NCI-H2107 (cell line): Measurements from ENCODE around the gene SNED1.
"Not testable (repeated sequence)": the region's sequence is repeated elsewhere in the genome, so short reads cannot be mapped to it uniquely, and the experiment has no call there.

Experiments used
- DNase-seq: peaks from one replicate; lab custom pipeline; 2025; lab: John Stamatoyannopoulos, UW

The SNED1 gene

DNA sequence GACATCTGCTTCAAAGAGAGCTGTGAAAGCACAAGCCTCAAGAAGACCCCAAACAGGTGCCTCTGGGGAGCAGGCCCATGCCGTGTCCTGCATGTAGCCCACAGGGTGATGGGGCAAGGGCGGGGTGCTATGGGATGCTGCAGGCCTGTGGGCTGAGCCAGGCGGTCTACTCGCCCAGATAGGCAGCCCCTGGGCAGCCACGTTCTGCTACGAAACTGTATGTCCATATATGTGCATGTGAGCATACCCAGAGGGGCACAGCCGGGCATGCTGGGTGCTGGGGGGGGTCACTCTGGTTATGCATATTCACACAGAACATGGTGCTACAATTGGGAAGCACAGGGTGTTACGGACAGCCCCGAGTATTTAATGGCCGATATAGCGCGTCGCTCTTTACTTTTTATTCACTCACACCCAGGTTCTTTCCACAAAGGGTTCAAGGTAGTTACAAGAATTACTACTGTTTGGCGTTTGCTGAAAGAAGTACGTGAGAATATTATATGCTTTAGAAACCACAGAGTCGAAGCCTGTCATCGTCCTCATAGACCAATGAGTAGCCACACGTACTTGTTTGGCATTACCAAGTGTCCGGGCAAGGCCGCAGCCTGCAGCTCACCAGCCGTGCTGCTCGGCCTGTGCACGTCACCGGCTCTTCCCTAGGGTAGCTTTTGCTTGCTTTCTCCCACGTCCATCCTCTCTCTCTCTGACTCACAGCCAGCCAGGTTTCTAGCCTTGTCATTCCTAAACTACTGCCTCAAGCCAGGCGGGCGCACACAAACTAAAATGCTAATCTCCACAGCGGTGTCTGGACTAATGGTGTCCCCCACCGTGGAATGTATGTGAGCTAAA lies 89.2 kb downstream of the SNED1 start:
- no peak for DNase-seq

DNA sequence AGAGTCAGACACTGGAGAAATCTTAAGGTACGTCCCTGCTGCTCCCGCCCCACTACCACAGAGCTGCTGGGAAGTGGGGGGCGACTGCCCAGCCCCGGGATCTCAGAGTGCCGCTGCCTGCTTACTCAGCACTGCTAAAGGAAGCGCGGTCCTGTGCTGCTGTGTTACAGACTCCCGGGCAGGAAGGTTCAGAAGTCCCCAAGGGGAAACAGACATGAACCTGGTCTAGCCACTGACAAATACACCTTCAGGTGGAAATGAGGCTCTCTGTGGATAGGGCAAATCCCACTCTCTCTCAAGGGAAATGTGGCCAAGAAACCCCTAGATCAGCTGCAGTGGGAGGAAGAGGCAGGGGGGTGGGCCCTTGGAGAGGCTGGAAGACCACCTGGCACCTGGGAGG lies 90.0 kb downstream of the SNED1 start:
- no peak for DNase-seq

- no peak for DNase-seq
Measured at GRCh38 chr2:241088791-241089732, 90.6 kb downstream of the SNED1 start.

DNA sequence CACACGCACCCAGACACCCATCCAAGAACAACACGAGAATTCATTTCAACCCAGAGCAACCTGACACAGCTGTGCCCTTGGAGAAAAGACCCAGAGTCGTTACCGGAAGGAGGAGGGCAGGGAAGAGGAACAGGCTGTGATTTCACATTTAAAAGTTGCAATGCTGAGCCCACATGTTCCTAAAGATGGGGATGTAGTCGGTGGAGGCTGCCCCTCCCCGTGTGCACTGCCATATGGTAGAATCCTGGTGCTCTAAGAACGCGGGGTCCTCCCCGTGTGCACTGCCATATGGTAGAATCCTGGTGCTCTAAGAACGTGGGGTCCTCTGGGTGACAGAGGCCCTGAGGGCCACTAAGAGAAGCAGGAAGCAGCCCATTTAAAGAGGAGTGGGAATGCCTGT lies 92.8 kb downstream of the SNED1 start:
- DNase-seq = no peak

DNA sequence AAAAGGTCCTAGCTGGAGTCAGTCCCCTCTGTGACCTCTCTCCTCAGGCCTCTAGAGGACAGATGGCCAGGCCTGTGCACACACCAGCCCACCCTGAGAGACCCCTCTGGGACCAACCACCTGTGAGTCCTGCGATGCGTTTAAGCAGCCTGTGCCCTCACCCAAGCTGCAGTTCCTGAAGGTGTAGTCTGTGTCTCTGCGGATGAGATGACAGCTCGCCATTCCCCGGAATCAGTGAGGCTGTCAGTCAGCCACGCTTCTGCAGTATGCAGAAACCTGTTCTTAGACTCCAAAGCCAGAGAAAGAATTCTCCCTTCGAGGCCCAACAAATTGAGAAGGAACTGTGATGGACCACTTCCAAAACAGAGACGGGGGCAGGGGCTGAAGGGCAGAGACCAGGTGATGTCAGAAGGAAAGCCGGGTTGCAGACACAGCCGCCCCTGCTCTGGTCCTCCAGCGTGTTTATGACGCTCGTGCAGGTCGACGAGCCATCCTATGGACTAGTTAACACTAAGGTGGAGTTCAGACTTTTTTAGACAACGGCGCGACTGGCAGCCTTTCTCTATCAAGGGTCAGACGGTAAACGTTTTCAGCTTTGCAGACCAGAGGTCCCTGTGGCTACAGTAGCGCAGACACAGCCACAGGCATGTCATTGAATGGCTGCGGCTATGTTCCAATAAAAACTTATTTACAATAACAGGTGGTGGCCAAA lies 93.5 kb downstream of the SNED1 start:
- no peak for DNase-seq

GRCh38 chr2:241092677-241093076 lies 94.3 kb downstream of the SNED1 start:
- no peak for DNase-seq

- DNase-seq = not testable (repeated sequence)
Measured at GRCh38 chr2:241093133-241093781, 94.8 kb downstream of the SNED1 start.

- DNase-seq = no peak
Measured at GRCh38 chr2:241094172-241094571, 95.8 kb downstream of the SNED1 start.

DNA sequence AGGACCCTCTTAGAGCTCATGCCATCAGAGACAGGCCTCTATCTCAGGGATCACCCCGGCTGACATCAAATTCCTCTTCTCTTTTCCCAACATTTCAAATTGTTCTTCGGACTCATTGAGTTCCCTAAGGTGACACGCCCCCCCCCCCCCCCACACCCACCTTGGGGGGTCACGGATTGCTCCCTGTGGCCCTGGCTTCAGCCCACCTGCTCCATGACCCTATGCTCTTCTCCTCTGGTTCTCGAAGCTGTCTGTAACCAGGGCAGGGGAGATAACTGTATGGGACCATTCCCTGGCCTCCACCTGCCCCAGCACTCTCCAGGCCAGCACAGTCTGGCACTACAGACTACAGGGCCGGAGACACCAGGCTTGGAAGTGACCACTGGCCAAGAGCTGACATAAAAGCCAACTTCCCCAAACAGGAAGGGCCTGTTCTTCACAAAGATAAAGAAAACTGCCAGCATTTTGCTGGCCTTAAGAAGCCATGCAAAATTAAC lies 96.6 kb downstream of the SNED1 start:
- no peak for DNase-seq

DNA sequence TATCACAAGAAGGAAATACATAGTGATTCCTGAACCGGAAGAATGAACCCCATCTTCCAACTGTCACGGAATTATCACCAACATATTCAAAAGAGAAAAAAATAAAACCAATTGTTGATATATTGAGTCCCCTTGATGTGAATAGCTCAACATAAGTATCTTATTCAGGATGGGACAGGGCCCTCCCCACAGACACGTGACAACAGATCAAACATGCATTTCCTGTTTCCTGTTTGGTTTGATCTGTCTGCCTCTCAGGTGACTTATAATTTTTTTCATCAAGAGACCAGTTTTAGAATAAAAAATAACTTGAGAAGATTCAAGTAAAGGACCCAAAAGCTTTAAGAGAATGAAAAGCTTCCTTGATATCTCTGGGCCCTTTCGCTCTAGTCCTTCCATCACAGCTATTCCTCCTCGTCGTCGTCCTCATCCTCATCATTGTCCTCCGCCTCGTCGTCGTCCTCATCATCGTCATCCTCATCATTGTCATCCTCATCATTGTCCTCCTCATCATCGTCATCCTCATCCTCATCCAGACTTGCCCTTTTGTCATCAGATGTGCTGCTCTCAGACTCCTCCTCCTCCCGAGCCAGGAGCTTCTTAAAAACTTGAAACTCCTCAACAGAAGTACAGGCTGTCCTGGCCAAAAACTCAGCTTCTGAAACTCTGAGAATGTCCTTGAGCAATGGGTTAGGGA lies 97.3 kb downstream of the SNED1 start:
- DNase-seq = no peak

DNA sequence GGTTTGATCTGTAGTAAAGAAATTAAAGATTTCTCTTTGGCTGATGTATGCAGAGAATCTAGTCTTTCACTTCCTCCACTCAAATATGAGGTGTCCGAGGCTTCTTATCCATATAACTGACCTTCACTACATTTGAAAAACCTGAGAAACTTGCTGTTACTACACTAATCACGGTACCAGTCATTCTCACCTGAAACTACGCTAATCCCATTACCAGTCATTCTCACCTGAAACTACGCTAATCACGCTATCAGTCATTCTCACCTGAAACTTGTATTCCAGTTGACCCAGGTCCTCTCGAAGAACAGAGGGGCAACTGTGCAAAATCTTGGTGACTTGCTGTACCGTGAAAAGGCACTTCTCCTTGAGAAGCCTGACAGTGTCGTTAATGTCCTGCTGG lies 98.6 kb downstream of the SNED1 start:
- no peak for DNase-seq

DNA sequence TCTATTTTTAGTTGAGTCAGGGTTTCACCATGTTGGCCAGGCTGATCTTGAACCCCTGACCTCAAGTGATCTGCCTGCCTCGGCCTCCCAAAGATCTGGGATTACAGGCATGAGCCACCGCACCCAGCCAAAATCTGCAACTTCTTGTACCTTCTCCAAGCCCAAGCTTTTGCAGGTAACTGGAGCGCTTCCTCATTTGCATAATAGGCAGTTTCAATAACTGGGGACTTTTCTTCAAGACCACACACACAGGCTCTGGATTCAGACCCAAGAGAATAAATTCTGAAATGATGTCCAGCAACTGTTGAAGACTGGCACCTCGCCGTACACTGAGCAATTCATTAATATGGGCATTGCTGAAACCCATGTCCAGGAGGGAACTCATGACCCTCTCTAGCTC lies 100.8 kb downstream of the SNED1 start:
- no peak for DNase-seq

GRCh38 chr2:241102239-241102803 lies 103.9 kb downstream of the SNED1 start, which contains the start of gene MTERF4:
TSS of gene MTERF4 (minus strand) at chr2:241102287. CDS start at chr2:241102273, 14 bp downstream.
- peak; percentile 79 for DNase-seq

DNA sequence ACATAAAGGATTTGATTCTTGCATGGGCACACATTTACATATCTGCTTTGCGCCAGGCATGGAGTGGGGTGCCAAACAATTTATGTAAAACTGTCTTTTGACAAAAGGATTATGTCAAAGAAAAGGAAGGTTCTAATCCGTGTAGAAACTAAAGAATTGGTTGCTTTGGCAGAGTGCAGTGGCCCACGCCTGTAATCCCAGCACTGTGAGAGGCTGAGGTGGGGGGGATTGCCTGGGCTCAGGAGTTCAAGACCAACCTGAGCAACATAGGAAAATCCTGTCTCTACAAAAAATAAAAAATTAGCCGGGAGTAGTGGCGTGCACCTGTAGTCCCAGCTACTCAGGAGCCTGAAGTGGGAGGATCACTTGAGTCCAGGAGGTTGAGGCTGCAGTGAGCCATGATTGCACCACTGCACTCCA lies 104.8 kb downstream of the SNED1 start:
- DNase-seq = no peak

- DNase-seq = not testable (repeated sequence)
Measured at GRCh38 chr2:241104611-241105010, 106.2 kb downstream of the SNED1 start.

- DNase-seq = no peak
Measured at GRCh38 chr2:241105641-241106040, 107.2 kb downstream of the SNED1 start.

- DNase-seq = no peak
Measured at GRCh38 chr2:241107031-241107783, 108.8 kb downstream of the SNED1 start.

DNA sequence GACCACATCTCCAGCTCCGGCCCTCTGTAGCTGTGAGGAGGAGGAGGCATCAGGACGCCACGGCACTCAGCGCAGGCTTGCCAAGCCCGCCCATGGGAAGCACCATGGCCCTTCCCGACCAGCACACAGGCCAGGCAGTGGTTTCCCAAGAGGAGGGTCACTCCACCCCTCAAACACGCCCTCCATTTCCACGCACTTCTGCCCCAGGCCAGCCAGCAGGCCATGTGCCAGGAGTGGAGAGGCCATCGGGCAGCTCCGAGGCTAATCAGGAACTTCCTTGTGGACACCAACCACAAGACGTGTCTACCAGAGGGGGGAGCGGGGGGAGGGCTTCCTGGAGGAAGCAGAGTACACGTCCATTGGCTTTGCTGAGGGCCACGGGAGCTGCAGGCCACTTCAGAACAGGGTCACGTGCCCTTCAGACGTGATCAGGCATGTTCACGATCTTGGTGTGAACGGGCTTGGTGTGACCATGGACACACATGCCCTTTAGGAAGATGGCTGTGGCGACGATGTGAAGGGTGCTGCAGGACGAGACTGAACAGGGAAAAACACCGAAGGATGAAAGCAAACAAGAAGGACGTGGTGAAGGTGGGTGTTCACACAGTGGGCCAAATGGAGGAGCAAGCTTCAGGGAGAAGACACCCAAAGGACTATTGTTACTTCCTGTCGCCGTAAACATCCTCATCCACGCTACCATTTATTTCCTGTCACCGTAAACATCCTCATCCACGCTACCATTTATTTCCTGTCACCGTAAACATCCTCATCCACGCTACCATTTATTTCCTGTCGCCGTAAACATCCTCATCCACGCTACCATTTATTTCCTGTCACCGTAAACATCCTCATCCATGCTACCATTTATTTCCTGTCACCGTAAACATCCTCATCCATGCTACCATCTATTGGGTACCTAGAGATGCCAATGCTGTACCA lies 110.1 kb downstream of the SNED1 start:
- DNase-seq = no peak
